Measurements from ENCODE around the gene REXO5.

- TF ChIP-seq CTCF (IDR thresholded peaks at IDR 0.05), result no peak
- no peak for TF ChIP-seq POLR2A (IDR thresholded peaks at IDR 0.05)
Measured at GRCh38 chr16:20889625-20890275, 83.4 kb downstream of the REXO5 start.

Measured in lower leg skin (tissue), 3 donors.